Activated T-cell treated with anti-CD3 and anti-CD28 coated beads, Interleukin-2, amount 50 U/mL, for 72 hours (primary cell): ENCODE measurements around the gene PHKA2. TPM values are rescaled to one million over a fixed set of nuclear protein-coding genes. Genes with fewer than 3 reads are reported as not detected.

Source experiments
- ATAC-seq, 2 donors: fragments of 150-1000 bp; cut with Tn5 transposase; replicated peaks in 1 of 2; 2 replicates each; pipeline ENCODE4 v1.10.0; 2021; ENCODE audit warnings: moderate library complexity in 2 of 2, mild to moderate bottlenecking in 1 of 2
- DNase-seq, 2 donors: peaks; one replicate each; pipeline ENCODE4 v3.0.0; 2021 to 2022; ENCODE audit warnings: mixed read lengths in 1 of 2
- H3K27ac Mint-ChIP-seq: one replicate; pipeline ENCODE4 v1.8.0; 2022; ENCODE audit warnings: mild to moderate bottlenecking, moderate library complexity, mixed read lengths
- H3K27me3 Mint-ChIP-seq: one replicate; pipeline ENCODE4 v1.8.0; 2022; ENCODE audit warnings: low read depth, mixed read lengths
- H3K36me3 Mint-ChIP-seq, 2 donors: one replicate each; pipeline ENCODE4 v1.8.0; 2022; ENCODE audit warnings: mixed read lengths in 2 of 2, mild to moderate bottlenecking in 1 of 2; ENCODE audit not compliant: insufficient read depth in 2 of 2
- H3K4me1 Mint-ChIP-seq: one replicate; pipeline ENCODE4 v1.8.0; 2022; ENCODE audit warnings: low read depth, mixed read lengths
- H3K4me3 Mint-ChIP-seq, 2 donors: one replicate each; pipeline ENCODE4 v1.8.0; 2022; ENCODE audit warnings: mild to moderate bottlenecking in 2 of 2, mixed read lengths in 2 of 2, moderate library complexity in 2 of 2
- H3K9me3 Mint-ChIP-seq, 2 donors: one replicate each; pipeline ENCODE4 v1.8.0; 2022; ENCODE audit warnings: mixed read lengths in 2 of 2
- total RNA-seq, 2 donors: library from RNA; stranded (reverse); gene quantifications; one replicate each; pipeline ENCODE4 v1.2.3, GENCODE V29; 2022

Gene PHKA2
- total RNA-seq, 2 donors from 2014 or later: 27.2 to 30.3 TPM

GRCh38 chrX:18937173-18937572 is 46.7 kb downstream of the PHKA2 start:
- H3K4me3 Mint-ChIP-seq: no peak overlapping the region
- DNase-seq: no peak
- no peaks in the 10 kb centered on the region for H3K27me3 Mint-ChIP-seq
- H3K27ac Mint-ChIP-seq: no peak overlapping the region
- H3K36me3 Mint-ChIP-seq: no peaks in the 10 kb centered on the region
- ATAC-seq: no peak
- no peaks in the 10 kb centered on the region for H3K9me3 Mint-ChIP-seq
- H3K4me1 Mint-ChIP-seq: no peaks in the 10 kb centered on the region

- ATAC-seq: no peak
- Mint-ChIP-seq H3K4me1 (no peaks in the 10 kb centered on the region), H3K36me3 (no peaks in the 10 kb centered on the region), H3K4me3 (no peak overlapping the region), H3K27me3 (no peaks in the 10 kb centered on the region), H3K9me3 (no peaks in the 10 kb centered on the region), H3K27ac (no peak overlapping the region)
- no peak for DNase-seq
These were observed 48.0 kb downstream of the PHKA2 start for GRCh38 chrX:18935893-18936292.

GRCh38 chrX:18934708-18935107 is 49.2 kb downstream of the PHKA2 start:
- H3K9me3 Mint-ChIP-seq: no peaks in the 10 kb centered on the region
- DNase-seq (no peak), ATAC-seq (no peak)
- H3K36me3 Mint-ChIP-seq: no peaks in the 10 kb centered on the region
- H3K27ac Mint-ChIP-seq: no peak overlapping the region
- H3K4me1 Mint-ChIP-seq: no peaks in the 10 kb centered on the region
- H3K4me3 Mint-ChIP-seq: no peak overlapping the region
- H3K27me3 Mint-ChIP-seq: no peaks in the 10 kb centered on the region

DNA sequence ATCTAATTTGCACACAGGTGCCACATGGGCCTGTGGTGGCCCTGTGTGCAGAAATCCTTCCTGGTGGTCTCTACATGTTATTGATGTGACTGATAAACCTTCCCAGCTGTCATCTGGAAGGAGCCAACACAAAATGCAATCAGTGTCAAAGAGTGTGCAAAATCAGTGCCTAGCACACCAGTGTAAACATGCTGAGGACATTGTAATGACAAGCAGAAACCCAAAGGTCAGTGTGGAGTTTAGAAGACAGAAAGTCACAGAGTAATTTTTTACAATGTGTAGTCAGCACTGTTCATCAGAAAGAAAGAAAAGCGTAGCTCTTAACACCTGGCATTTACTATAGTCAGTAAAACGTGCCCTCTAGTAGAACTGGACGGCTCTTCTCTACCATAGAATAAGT is 50.3 kb downstream of the PHKA2 start:
- H3K9me3 Mint-ChIP-seq: no peaks in the 10 kb centered on the region
- DNase-seq: no peak
- ATAC-seq: no peak
- no peaks in the 10 kb centered on the region for H3K4me1 Mint-ChIP-seq
- H3K4me3 Mint-ChIP-seq: no peak overlapping the region
- H3K36me3 Mint-ChIP-seq: no peaks in the 10 kb centered on the region
- no peak overlapping the region for H3K27ac Mint-ChIP-seq
- H3K27me3 Mint-ChIP-seq: no peaks in the 10 kb centered on the region

GRCh38 chrX:18931972-18932371 is 51.9 kb downstream of the PHKA2 start:
- H3K9me3 Mint-ChIP-seq: no peaks in the 10 kb centered on the region
- H3K4me1 Mint-ChIP-seq: no peaks in the 10 kb centered on the region
- no peak for ATAC-seq
- DNase-seq: peak in 1 of 2 donors; percentile 3
- H3K4me3 Mint-ChIP-seq: no peak overlapping the region
- no peaks in the 10 kb centered on the region for H3K36me3 Mint-ChIP-seq
- H3K27ac Mint-ChIP-seq: no peak overlapping the region
- no peaks in the 10 kb centered on the region for H3K27me3 Mint-ChIP-seq

DNA sequence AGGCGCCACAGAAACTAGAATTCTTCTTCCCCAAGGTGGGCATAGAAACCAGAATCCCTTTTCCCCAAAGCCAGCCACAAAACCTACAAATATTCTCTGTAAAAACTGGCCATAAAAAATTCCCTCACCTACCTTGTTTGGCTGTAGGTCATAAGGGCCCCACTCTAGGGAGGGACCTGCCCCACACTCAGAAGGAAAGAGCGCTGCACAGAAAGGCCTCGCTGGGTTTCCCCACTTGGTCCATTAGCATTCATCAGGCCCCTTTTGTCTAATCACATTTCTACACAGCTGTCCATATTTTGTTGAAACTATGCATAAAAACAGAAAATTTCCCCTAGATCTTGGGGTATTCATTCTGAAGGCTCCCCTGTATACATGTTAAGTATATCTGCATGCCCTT is 54.1 kb downstream of the PHKA2 start:
- no peak overlapping the region for H3K4me3 Mint-ChIP-seq
- DNase-seq: no peak
- no peaks in the 10 kb centered on the region for H3K27me3 Mint-ChIP-seq
- H3K9me3 Mint-ChIP-seq: no peaks in the 10 kb centered on the region
- no peak overlapping the region for H3K27ac Mint-ChIP-seq
- no peaks in the 10 kb centered on the region for H3K4me1 Mint-ChIP-seq
- no peak for ATAC-seq
- no peaks in the 10 kb centered on the region for H3K36me3 Mint-ChIP-seq

- H3K9me3 Mint-ChIP-seq: no peaks in the 10 kb centered on the region
- no peak overlapping the region for H3K4me3 Mint-ChIP-seq
- H3K36me3 Mint-ChIP-seq: no peaks in the 10 kb centered on the region
- no peak for DNase-seq
- H3K4me1 Mint-ChIP-seq: no peaks in the 10 kb centered on the region
- H3K27me3 Mint-ChIP-seq: no peaks in the 10 kb centered on the region
- ATAC-seq: no peak
- no peak overlapping the region for H3K27ac Mint-ChIP-seq
These were observed 56.4 kb downstream of the PHKA2 start for GRCh38 chrX:18927558-18927957.

- H3K4me3 Mint-ChIP-seq: no peak overlapping the region
- no peaks in the 10 kb centered on the region for H3K4me1 Mint-ChIP-seq
- DNase-seq (no peak), ATAC-seq (no peak)
- H3K9me3 Mint-ChIP-seq: no peaks in the 10 kb centered on the region
- H3K36me3 Mint-ChIP-seq: no peaks in the 10 kb centered on the region
- H3K27me3 Mint-ChIP-seq: peaks cover 5% of the 10 kb centered on the region
- H3K27ac Mint-ChIP-seq: no peak overlapping the region
These were observed 59.3 kb downstream of the PHKA2 start for GRCh38 chrX:18924507-18925088.

- H3K4me1 Mint-ChIP-seq: no peaks in the 10 kb centered on the region
- H3K9me3 Mint-ChIP-seq: peaks cover 0 to 2% of the 10 kb centered on the region in 2 donors
- no peak overlapping the region for H3K4me3 Mint-ChIP-seq
- peaks cover 5% of the 10 kb centered on the region for H3K27me3 Mint-ChIP-seq
- DNase-seq (no peak), ATAC-seq (no peak)
- H3K27ac Mint-ChIP-seq: no peak overlapping the region
- peaks cover 4 to 9% of the 10 kb centered on the region in 2 donors for H3K36me3 Mint-ChIP-seq
These were observed 63.3 kb downstream of the PHKA2 start for GRCh38 chrX:18920566-18920965.

GRCh38 chrX:18920079-18920478 is 63.8 kb downstream of the PHKA2 start:
- peaks cover 5 to 10% of the 10 kb centered on the region in 2 donors for H3K36me3 Mint-ChIP-seq
- no peak for ATAC-seq

DNA sequence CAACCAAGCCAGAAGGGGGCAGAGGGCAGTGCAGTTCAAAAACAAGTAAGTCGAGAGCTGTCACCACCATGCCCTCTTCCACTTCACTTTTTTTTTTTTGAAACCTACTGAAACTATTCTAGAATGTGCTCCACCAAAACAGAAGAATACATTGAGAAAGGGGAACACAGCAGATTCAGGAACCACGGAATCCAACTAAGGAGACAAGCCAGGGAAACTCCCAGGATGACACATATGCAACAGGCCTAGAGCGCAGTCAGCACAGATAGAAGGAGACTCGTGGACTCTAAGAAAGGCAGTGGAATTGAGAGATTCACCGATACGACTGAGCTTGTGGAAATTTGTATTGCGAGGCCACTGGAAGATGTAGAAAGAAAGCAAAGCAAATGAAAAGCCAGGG is 66.1 kb downstream of the PHKA2 start:
- Mint-ChIP-seq H3K4me1 (no peaks in the 10 kb centered on the region), H3K27ac (no peak overlapping the region), H3K9me3 (peaks cover 0 to 2% of the 10 kb centered on the region in 2 donors), H3K36me3 (peaks cover 5 to 10% of the 10 kb centered on the region in 2 donors), H3K4me3 (no peak overlapping the region), H3K27me3 (peaks cover 5% of the 10 kb centered on the region)
- DNase-seq (no peak), ATAC-seq (no peak)

More at GRCh38 chrX:18920079-18920478, 63.8 kb downstream of the PHKA2 start:
- Mint-ChIP-seq H3K9me3 (peaks cover 0 to 2% of the 10 kb centered on the region in 2 donors), H3K4me3 (no peak overlapping the region), H3K27ac (no peak overlapping the region), H3K4me1 (no peaks in the 10 kb centered on the region), H3K27me3 (peaks cover 5% of the 10 kb centered on the region)
- no peak for DNase-seq

DNA sequence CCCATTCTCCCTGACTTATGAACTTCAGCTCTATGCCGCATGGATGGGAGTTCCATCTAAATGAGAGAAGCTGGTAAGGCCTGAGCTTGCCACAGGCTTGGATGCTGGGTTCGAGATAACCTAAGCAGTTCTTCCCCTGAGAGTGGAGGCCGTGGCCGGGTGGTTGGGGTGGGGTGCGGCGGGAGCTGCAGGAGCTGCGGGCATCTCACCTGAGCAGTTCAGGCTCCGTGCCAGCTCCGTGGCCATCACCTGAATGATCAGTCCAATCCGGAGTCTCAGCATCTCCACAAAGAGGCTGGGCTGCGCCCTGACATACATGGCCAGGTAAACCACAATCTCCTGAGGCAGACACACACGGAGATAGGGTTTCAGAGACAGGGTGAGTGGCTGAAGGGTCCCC is 77.6 kb downstream of the PHKA2 start:
- no peaks in the 10 kb centered on the region for H3K9me3 Mint-ChIP-seq
- ATAC-seq (no peak), DNase-seq (no peak)
- no peaks in the 10 kb centered on the region for H3K4me1 Mint-ChIP-seq
- H3K27me3 Mint-ChIP-seq: no peaks in the 10 kb centered on the region
- H3K4me3 Mint-ChIP-seq: no peak overlapping the region
- peaks cover 0 to 3% of the 10 kb centered on the region in 2 donors for H3K36me3 Mint-ChIP-seq
- no peak overlapping the region for H3K27ac Mint-ChIP-seq

- Mint-ChIP-seq H3K27me3 (no peaks in the 10 kb centered on the region), H3K9me3 (no peaks in the 10 kb centered on the region), H3K36me3 (no peaks in the 10 kb centered on the region), H3K4me1 (no peaks in the 10 kb centered on the region), H3K4me3 (no peak overlapping the region), H3K27ac (no peak overlapping the region)
- ATAC-seq (no peak), DNase-seq (no peak)
These were observed 83.4 kb downstream of the PHKA2 start for GRCh38 chrX:18900401-18900976.

- Mint-ChIP-seq H3K4me3 (no peak overlapping the region), H3K27ac (no peak overlapping the region), H3K27me3 (no peaks in the 10 kb centered on the region), H3K9me3 (no peaks in the 10 kb centered on the region), H3K4me1 (no peaks in the 10 kb centered on the region), H3K36me3 (no peaks in the 10 kb centered on the region)
- DNase-seq: no peak
- no peak for ATAC-seq
These were observed 84.0 kb downstream of the PHKA2 start for GRCh38 chrX:18899796-18900380.
